GM20431 (cell line): ENCODE measurements around the gene CYB561A3.

Source experiments
- in situ Hi-C: fragments of 300-500 bp; cut with MseI, MboI; formaldehyde crosslinking; loops from one replicate; pipeline ENCODE4 v1.15.0; 2020; ENCODE audit warnings: low sequenced_read_pairs; ENCODE audit not compliant: unreplicated experiment

Gene CYB561A3

GRCh38 chr11:61361741-61362541, at the start of gene CYB561A3, which contains the start of gene TMEM138:
CYB561A3 (minus strand) TSS chr11:61361882; CDS start chr11:61356713, 5,169 bp downstream.
TMEM138 (plus strand) TSS chr11:61362374; CDS start chr11:61364391, 2,017 bp downstream.
- in situ Hi-C loops: no loop called here

- in situ Hi-C loops: no loop called here
These were observed 45.5 kb upstream of the CYB561A3 start for GRCh38 chr11:61406991-61407728.

GRCh38 chr11:61406067-61406466, 44.4 kb upstream of the CYB561A3 start:
- in situ Hi-C loops: no loop called here

GRCh38 chr11:61404641-61405040, 43.0 kb upstream of the CYB561A3 start:
- in situ Hi-C loops: no loop called here

GRCh38 chr11:61404103-61404502, 42.4 kb upstream of the CYB561A3 start:
- in situ Hi-C loops: no loop called here

- in situ Hi-C loops: no loop called here
These were observed 42.0 kb upstream of the CYB561A3 start for GRCh38 chr11:61403658-61404057.

GRCh38 chr11:61401573-61401972, 39.9 kb upstream of the CYB561A3 start:
- in situ Hi-C loops: no loop called here

GRCh38 chr11:61401173-61401572, 39.5 kb upstream of the CYB561A3 start:
- in situ Hi-C loops: no loop called here

GRCh38 chr11:61392981-61393595, 31.4 kb upstream of the CYB561A3 start:
- in situ Hi-C loops: no loop called here

- in situ Hi-C loops: no loop called here
These were observed 28.5 kb upstream of the CYB561A3 start for GRCh38 chr11:61390161-61390560.

- in situ Hi-C loops: loop anchor here (10.0 kb wide), 1 partner anchor 50 kb away; the partner anchor contains the start of genes DDB1 and TKFC
These were observed 22.9 kb upstream of the CYB561A3 start for GRCh38 chr11:61384271-61385242.

GRCh38 chr11:61383859-61384258, 22.2 kb upstream of the CYB561A3 start:
- in situ Hi-C loops: loop anchor here (10.0 kb wide), 1 partner anchor 49 kb away; the partner anchor contains the start of genes DDB1 and TKFC

GRCh38 chr11:61380884-61381283, 19.2 kb upstream of the CYB561A3 start:
- in situ Hi-C loops: loop anchor here (10.0 kb wide), 1 partner anchor 46 kb away; the partner anchor contains the start of genes DDB1 and TKFC

GRCh38 chr11:61378713-61379313, 17.1 kb upstream of the CYB561A3 start:
- in situ Hi-C loops: no loop called here

GRCh38 chr11:61377461-61378160, 15.9 kb upstream of the CYB561A3 start:
- in situ Hi-C loops: no loop called here

- in situ Hi-C loops: no loop called here
These were observed 14.1 kb upstream of the CYB561A3 start for GRCh38 chr11:61375761-61376108.

GRCh38 chr11:61372659-61373420, 11.2 kb upstream of the CYB561A3 start:
- in situ Hi-C loops: no loop called here
